Panc1 (cell line): ENCODE measurements around the gene KRT76. TPM values are rescaled to one million over a fixed set of nuclear protein-coding genes. Genes with fewer than 3 reads are reported as not detected.

Experiments
- ATAC-seq: fragments of 200-7000 bp; cut with Tn5 transposase; 2 replicates; pipeline ENCODE4 v1.9.1; 2020; ENCODE audit warnings: mild to moderate bottlenecking, moderate library complexity
- BruUV-seq: library from RNA; stranded (reverse); fragments of 400-500 nt; replicated peaks from 2 replicates; lab custom pipeline; 2021; lab: Mats Ljungman, UMichigan
- CTCF ChIA-PET: fragments of 300-600 bp; sonication (Branson Sonifier 250); formaldehyde crosslinking; loops from one replicate; lab custom pipeline; 2022; ENCODE audit warnings: antibody characterized with exemption; lab: Charles Lee
- POLR2A ChIA-PET: fragments of 300-600 bp; sonication (Branson Sonifier 250); formaldehyde crosslinking; loops from one replicate; lab custom pipeline; 2022; ENCODE audit warnings: antibody characterized with exemption; lab: Charles Lee
- DNase-seq: peaks from one replicate; pipeline ENCODE4 v3.0.0-alpha.2; 2010; ENCODE audit warnings: low read depth, low spot score
- H3K27ac ChIP-seq: 2 replicates; pipeline ENCODE4 v1.5.1; 2011; ENCODE audit warnings: mild to moderate bottlenecking, low read length, inconsistent platforms
- H3K27me3 ChIP-seq: fragments of 200-500 bp; sonication (Bioruptor generic); 2 replicates; pipeline ENCODE4 v1.6.0; 2014; ENCODE audit warnings: low read length, inconsistent platforms; ENCODE audit not compliant: control insufficient read depth, insufficient read depth
- H3K36me3 ChIP-seq: fragments of 200-500 bp; sonication (Bioruptor generic); 2 replicates; pipeline ENCODE4 v1.5.1; 2014; ENCODE audit warnings: inconsistent platforms, mild to moderate bottlenecking, low read length, moderate library complexity; ENCODE audit not compliant: control insufficient read depth, insufficient read depth
- H3K4me1 ChIP-seq: 2 replicates; pipeline ENCODE4 v1.5.1; 2011; ENCODE audit warnings: inconsistent platforms, mild to moderate bottlenecking, low read length, moderate library complexity; ENCODE audit not compliant: control insufficient read depth, insufficient read depth
- H3K4me3 ChIP-seq, 2 experiments: 2 replicates each; pipeline ENCODE4 v1.5.1; 2011 to 2012; ENCODE audit warnings: low read depth in 2 of 2, low read length in 2 of 2, mild to moderate bottlenecking in 2 of 2, inconsistent platforms in 1 of 2, moderate library complexity in 1 of 2
- H3K9me3 ChIP-seq: fragments of 200-500 bp; sonication (Bioruptor generic); 2 replicates; pipeline ENCODE4 v1.5.1; 2014; ENCODE audit warnings: low read depth, mild to moderate bottlenecking, inconsistent platforms, low read length, moderate library complexity; ENCODE audit not compliant: control insufficient read depth, insufficient read depth
- CTCF ChIP-seq: fragments of 450-650 bp; IDR thresholded peaks from 2 replicates; pipeline ENCODE4 v1.5.1; 2017; ENCODE audit warnings: mild to moderate bottlenecking
- POLR2AphosphoS5 ChIP-seq: IDR thresholded peaks from 2 replicates; pipeline ENCODE4 v1.6.1; 2012; ENCODE audit warnings: mild to moderate bottlenecking, low read depth, low read length, moderate library complexity
- REST ChIP-seq, 2 experiments: IDR thresholded peaks; 2 replicates each; pipeline ENCODE4 v1.6.1; 2011 to 2012; ENCODE audit warnings: low read depth in 2 of 2, control low read depth in 1 of 2, low read length in 1 of 2, mild to moderate bottlenecking in 1 of 2, moderate library complexity in 1 of 2; ENCODE audit not compliant: insufficient read depth in 1 of 2
- SIN3A ChIP-seq: IDR thresholded peaks from 2 replicates; pipeline ENCODE4 v1.6.1; 2012; ENCODE audit warnings: low read depth, mild to moderate bottlenecking, low read length, moderate library complexity, borderline replicate concordance; ENCODE audit not compliant: insufficient read depth
- TCF7L2 ChIP-seq: IDR thresholded peaks from 2 replicates; pipeline ENCODE4 v1.6.1; 2011; ENCODE audit warnings: mild to moderate bottlenecking, low read depth, low read length, inconsistent platforms
- in situ Hi-C: cut with HindIII; loops from 2 replicates; pipeline ENCODE4 v1.10.0; 2016; ENCODE audit warnings: low sequenced_read_pairs, low pct_unique_long_range_greater_than_20kb
- intact Hi-C: fragments of 100-400 bp; cut with micrococcal nuclease; formaldehyde crosslinking; loops from one replicate; pipeline ENCODE4 v1.10.0; 2022; ENCODE audit not compliant: unreplicated experiment
- total RNA-seq: library from RNA; stranded (reverse); gene quantifications from one replicate; pipeline ENCODE4 v1.2.1, GENCODE V29; 2021; ENCODE audit not compliant: unreplicated experiment

Gene KRT76
- total RNA-seq, 1 experiment from 2014 or later, result not detected

GRCh38 chr12:52808573-52809160 lies 31.5 kb upstream of the KRT76 start:
- Histone ChIP-seq H3K36me3 (no peaks in the 10 kb centered on the region), H3K27ac (no peak overlapping the region), H3K9me3 (no peaks in the 10 kb centered on the region), H3K4me1 (no peaks in the 10 kb centered on the region), H3K4me3 (no peak overlapping the region), H3K27me3 (peaks cover 6% of the 10 kb centered on the region; the same call in 1 of the 2 replicates)
- intact Hi-C loops, result no loop called here
- no peak for TF ChIP-seq REST (IDR thresholded peaks at IDR 0.05; ENCODE audit: insufficient read depth in 1 of 2, low read depth in 2 of 2, low read length in 1 of 2)
- no peak for TF ChIP-seq CTCF
- no peak for TF ChIP-seq POLR2AphosphoS5
- TF ChIP-seq TCF7L2, result no peak
- no peak for TF ChIP-seq SIN3A
- ChIA-PET POLR2A (no interaction called here), CTCF (no interaction called here)
- in situ Hi-C loops, result no loop called here
- DNase-seq, result no peak
- ATAC-seq, result no peak
- no TSS peak for BruUV-seq

- no peak overlapping the region for H3K27ac ChIP-seq
- ATAC-seq (no peak), DNase-seq (no peak)
- H3K36me3 ChIP-seq, result no peaks in the 10 kb centered on the region
- POLR2A ChIA-PET, result no interaction called here
- TF ChIP-seq TCF7L2 (no peak), POLR2AphosphoS5 (no peak), CTCF (no peak), SIN3A (no peak), REST (IDR thresholded peaks at IDR 0.05; ENCODE audit: insufficient read depth in 1 of 2, low read depth in 2 of 2, low read length in 1 of 2) (no peak)
- H3K4me3 ChIP-seq, result no peak overlapping the region
- no TSS peak for BruUV-seq
- in situ Hi-C loops (no loop called here), intact Hi-C loops (no loop called here)
- CTCF ChIA-PET, result no interaction called here
- no peaks in the 10 kb centered on the region for H3K4me1 ChIP-seq
- peaks cover 6% of the 10 kb centered on the region; the same call in 1 of the 2 replicates for H3K27me3 ChIP-seq
- H3K9me3 ChIP-seq, result no peaks in the 10 kb centered on the region
Measured at GRCh38 chr12:52807544-52808470, 30.7 kb upstream of the KRT76 start.
